PC-3 (cell line): ENCODE results near the gene PYGO1.

ENCODE experiments used
- CTCF ChIP-seq: fragments of 300-600 bp; sonication (generic); conservative IDR thresholded peaks from 2 replicates; pipeline ENCODE4 v1.5.1; 2017; ENCODE audit warnings: antibody characterized with exemption, low read depth, mild to moderate bottlenecking, low read length
- EZH2 ChIP-seq: fragments of 300-600 bp; sonication (generic); IDR thresholded peaks from one replicate; pipeline ENCODE4 v1.6.1; 2017; ENCODE audit warnings: antibody characterized with exemption, mild to moderate bottlenecking, low read length; ENCODE audit not compliant: unreplicated experiment

GRCh38 chr15:55588815-55589115, 620 bp upstream of the PYGO1 start:
- TF ChIP-seq CTCF = no peak
- TF ChIP-seq EZH2 = no peak
